Cardiac septum (tissue), 1 donor: ENCODE data around the gene DHX34. TPM values are rescaled to one million over a fixed set of nuclear protein-coding genes. Genes with fewer than 3 reads are reported as not detected.
A peak's percentile ranks its signal among the peaks of the same experiment; 100 is the strongest.
"Not testable (repeated sequence)": the region's sequence is repeated elsewhere in the genome, so short reads cannot be mapped to it uniquely, and the experiment has no call there.

Experiments used
- DNase-seq: peaks from one replicate; pipeline ENCODE4 v3.0.0-alpha.2; 2020; ENCODE audit warnings: low spot score
- intact Hi-C: fragments of 100-400 bp; cut with DNase I; formaldehyde crosslinking; loops from one replicate; pipeline ENCODE4 v1.14.0; 2022
- long read RNA-seq: library from polyadenylated mRNA; unstranded; transcript quantifications from one replicate; pipeline ENCODE4 v2.0.0, GENCODE V29; 2021
- total RNA-seq: library from RNA; stranded (reverse); fragmentation: NEBNext Ultra II Directional; extraction: Animal tissue kit (Norgen Biotek cat#: 25700); gene quantifications from one replicate; pipeline ENCODE4 v1.2.1, GENCODE V29; 2021
- donor health status: DM: no; HTN: no; CAD: no.

The DHX34 gene
- 8.5 TPM for total RNA-seq
- long read RNA-seq, full-length matches to known transcripts, result 1 of 17 reads
- long read RNA-seq, partial matches to known transcripts, result 11 of 17 reads
- long read RNA-seq, other reads (novel, unspliced or antisense), result 5 of 17 reads

GRCh38 chr19:47348819-47349795, at the start of gene DHX34:
Gene DHX34 (plus strand): TSS chr19:47349315. CDS start chr19:47353031, 3,716 bp downstream.
- intact Hi-C loops, result no loop called here
- peak; percentile 99 for DNase-seq

GRCh38 chr19:47300867-47301266, 48.2 kb upstream of the DHX34 start:
- intact Hi-C loops, result loop anchor here (10.0 kb wide), 1 partner anchor 384 kb away; no protein-coding TSS in a partner anchor
- DNase-seq, result not testable (repeated sequence)

- DNase-seq, result no peak
- intact Hi-C loops, result loop anchor here (10.0 kb wide), 1 partner anchor 383 kb away; no protein-coding TSS in a partner anchor
Observed at GRCh38 chr19:47302249-47302648, 46.9 kb upstream of the DHX34 start.

GRCh38 chr19:47303966-47304365, 45.1 kb upstream of the DHX34 start:
- intact Hi-C loops, result loop anchor here (10.0 kb wide), 1 partner anchor 381 kb away; no protein-coding TSS in a partner anchor

GRCh38 chr19:47305309-47305751, 43.8 kb upstream of the DHX34 start:
- intact Hi-C loops, result loop anchor here (10.0 kb wide), 1 partner anchor 379 kb away; no protein-coding TSS in a partner anchor
- DNase-seq, result no peak

More at GRCh38 chr19:47303966-47304365, 45.1 kb upstream of the DHX34 start:
- DNase-seq, result no peak

GRCh38 chr19:47306303-47306702, 42.8 kb upstream of the DHX34 start:
- DNase-seq, result no peak
- intact Hi-C loops, result loop anchor here (10.0 kb wide), 1 partner anchor 378 kb away; no protein-coding TSS in a partner anchor

- DNase-seq, result no peak
- intact Hi-C loops, result loop anchor here (10.0 kb wide), 1 partner anchor 376 kb away; no protein-coding TSS in a partner anchor
Observed at GRCh38 chr19:47309038-47309437, 40.1 kb upstream of the DHX34 start.

- peak; percentile 91 for DNase-seq
- intact Hi-C loops, result loop anchor here (10.0 kb wide), 1 partner anchor 375 kb away; no protein-coding TSS in a partner anchor
Observed at GRCh38 chr19:47309608-47310007, 39.5 kb upstream of the DHX34 start, which contains the start of gene C5AR1. Gene C5AR1 (plus strand): TSS chr19:47309861. CDS start chr19:47309896, 35 bp downstream.

- no peak for DNase-seq
- intact Hi-C loops, result no loop called here
Observed at GRCh38 chr19:47310323-47310722, 38.8 kb upstream of the DHX34 start.

GRCh38 chr19:47310819-47311218, 38.3 kb upstream of the DHX34 start:
- intact Hi-C loops, result no loop called here
- peak; percentile 90 for DNase-seq

- intact Hi-C loops, result no loop called here
- DNase-seq, result no peak
Observed at GRCh38 chr19:47312366-47313006, 36.6 kb upstream of the DHX34 start.

GRCh38 chr19:47313754-47314295, 35.3 kb upstream of the DHX34 start:
- DNase-seq, result no peak
- intact Hi-C loops, result no loop called here

- DNase-seq, result peak; percentile 92
Observed at GRCh38 chr19:47315125-47315821, 33.8 kb upstream of the DHX34 start.

GRCh38 chr19:47316513-47316912, 32.6 kb upstream of the DHX34 start:
- intact Hi-C loops, result no loop called here

More at GRCh38 chr19:47315125-47315821, 33.8 kb upstream of the DHX34 start:
- intact Hi-C loops, result no loop called here

GRCh38 chr19:47319923-47320871, 28.9 kb upstream of the DHX34 start:
- DNase-seq, result no peak

More at GRCh38 chr19:47316513-47316912, 32.6 kb upstream of the DHX34 start:
- no peak for DNase-seq

GRCh38 chr19:47321630-47322029, 27.5 kb upstream of the DHX34 start:
- intact Hi-C loops, result no loop called here

More at GRCh38 chr19:47319923-47320871, 28.9 kb upstream of the DHX34 start:
- intact Hi-C loops, result no loop called here

GRCh38 chr19:47322058-47322457, 27.1 kb upstream of the DHX34 start:
- intact Hi-C loops, result no loop called here
- DNase-seq, result no peak

More at GRCh38 chr19:47321630-47322029, 27.5 kb upstream of the DHX34 start:
- DNase-seq, result no peak
